ENCODE data around the gene FUT3.

The FUT3 gene

DNA sequence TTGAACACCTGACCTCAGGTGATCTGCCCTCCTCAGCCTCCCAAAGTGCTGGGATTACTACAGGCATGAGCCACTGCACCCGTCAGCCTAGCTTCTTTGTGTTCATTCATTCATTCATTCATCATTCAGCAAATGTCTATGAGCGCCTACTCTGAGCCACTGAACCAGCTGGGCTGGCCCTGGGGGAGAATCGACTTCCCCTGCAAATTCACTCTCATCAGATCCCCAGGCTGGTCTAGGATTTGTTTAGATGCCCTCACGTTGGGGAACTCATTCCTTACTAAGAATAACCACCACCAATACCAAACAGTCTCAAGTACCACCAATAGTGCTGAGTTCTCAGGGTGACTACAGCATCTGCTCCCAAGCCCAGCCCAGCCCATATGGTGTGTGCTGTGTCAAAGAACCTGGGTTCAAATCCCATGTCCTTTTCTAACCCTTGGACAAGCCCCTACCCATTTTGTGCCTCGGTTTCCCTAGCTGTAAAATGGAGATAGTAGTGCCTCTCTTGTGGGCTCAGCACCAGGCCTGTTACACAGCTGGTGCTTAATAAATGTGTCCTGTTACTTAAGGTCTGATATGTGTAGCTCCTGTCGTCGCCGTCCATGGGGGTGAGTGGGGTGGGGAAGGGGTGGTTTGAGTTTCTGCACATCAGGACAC is 29.6 kb downstream of the FUT3 start:
- Histone ChIP-seq H3K4me3 (ENCODE audit: extremely low read depth, insufficient read depth, low read length, poor library complexity, severe bottlenecking) (no peak overlapping the region), H3K9me3 (ENCODE audit: control insufficient read depth, low read length) (no peaks in the 10 kb centered on the region), H3K27ac (ENCODE audit: low read depth, low read length, severe bottlenecking) (no peak overlapping the region), H3K36me3 (ENCODE audit: control insufficient read depth, insufficient read depth, low read length) (no peaks in the 10 kb centered on the region), H3K4me1 (ENCODE audit: control insufficient read depth, insufficient read depth, low read length, poor library complexity, severe bottlenecking) (no peaks in the 10 kb centered on the region)
- WGBS, 2 experiments (ENCODE audit: insufficient coverage in 2 of 2) = 63 to 82% methylated on average over 4 to 8 of the region's 8 CpGs

DNA sequence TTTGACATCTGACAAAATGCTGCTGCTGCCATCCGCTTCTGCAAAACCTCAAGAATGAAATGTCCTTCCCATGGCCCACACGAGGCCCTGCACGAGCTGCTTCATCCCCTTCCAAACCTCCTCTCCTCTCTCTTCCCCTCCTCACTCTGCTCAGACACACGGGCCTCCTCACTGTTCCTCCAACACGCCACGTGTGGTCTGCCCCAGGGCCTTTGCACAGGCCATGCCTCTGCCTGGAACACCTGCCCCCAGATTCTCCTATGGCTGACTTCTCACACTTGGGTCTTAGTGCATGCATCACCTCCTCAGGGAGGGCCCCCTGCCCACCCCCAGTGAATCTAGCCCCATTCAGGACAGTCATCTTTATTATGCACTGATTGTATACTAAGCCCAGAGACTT is 30.5 kb downstream of the FUT3 start:
- WGBS, 2 experiments (ENCODE audit: insufficient coverage in 2 of 2) = 77 to 81% methylated on average over 5 to 6 of the region's 6 CpGs
- H3K9me3 ChIP-seq (ENCODE audit: control insufficient read depth, low read length) = no peaks in the 10 kb centered on the region
- no peak overlapping the region for H3K27ac ChIP-seq (ENCODE audit: low read depth, low read length, severe bottlenecking)
- H3K4me1 ChIP-seq (ENCODE audit: control insufficient read depth, insufficient read depth, low read length, poor library complexity, severe bottlenecking) = no peaks in the 10 kb centered on the region
- no peak overlapping the region for H3K4me3 ChIP-seq (ENCODE audit: extremely low read depth, insufficient read depth, low read length, poor library complexity, severe bottlenecking)
- H3K36me3 ChIP-seq (ENCODE audit: control insufficient read depth, insufficient read depth, low read length) = no peaks in the 10 kb centered on the region

DNA sequence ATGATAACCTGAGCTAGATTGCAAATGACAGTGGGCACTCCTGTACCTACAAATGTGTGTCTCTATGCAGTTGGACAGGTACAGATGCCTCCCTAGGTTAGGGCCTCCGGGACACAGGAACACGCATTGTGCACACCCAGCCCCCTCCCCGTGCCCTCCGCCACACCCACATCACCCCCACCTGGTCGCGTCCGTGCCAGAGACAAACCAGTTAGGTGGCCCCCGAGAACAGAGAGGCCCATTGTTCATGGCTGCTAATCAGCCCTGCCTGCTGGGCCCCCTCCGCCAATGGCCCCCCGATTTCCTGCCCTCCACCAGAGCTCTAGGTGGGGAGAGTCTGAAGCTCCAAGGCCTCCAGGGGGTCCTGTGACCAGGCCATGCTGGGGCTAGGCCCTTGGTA is 32.7 kb downstream of the FUT3 start:
- Histone ChIP-seq H3K4me3 (ENCODE audit: extremely low read depth, insufficient read depth, low read length, poor library complexity, severe bottlenecking) (no peak overlapping the region), H3K9me3 (ENCODE audit: control insufficient read depth, low read length) (no peaks in the 10 kb centered on the region), H3K27ac (ENCODE audit: low read depth, low read length, severe bottlenecking) (no peak overlapping the region), H3K36me3 (ENCODE audit: control insufficient read depth, insufficient read depth, low read length) (no peaks in the 10 kb centered on the region), H3K4me1 (ENCODE audit: control insufficient read depth, insufficient read depth, low read length, poor library complexity, severe bottlenecking) (no peaks in the 10 kb centered on the region)
- 95 to 100% methylated on average over 2 to 7 of the region's 10 CpGs for WGBS, 2 experiments (ENCODE audit: insufficient coverage in 2 of 2)

DNA sequence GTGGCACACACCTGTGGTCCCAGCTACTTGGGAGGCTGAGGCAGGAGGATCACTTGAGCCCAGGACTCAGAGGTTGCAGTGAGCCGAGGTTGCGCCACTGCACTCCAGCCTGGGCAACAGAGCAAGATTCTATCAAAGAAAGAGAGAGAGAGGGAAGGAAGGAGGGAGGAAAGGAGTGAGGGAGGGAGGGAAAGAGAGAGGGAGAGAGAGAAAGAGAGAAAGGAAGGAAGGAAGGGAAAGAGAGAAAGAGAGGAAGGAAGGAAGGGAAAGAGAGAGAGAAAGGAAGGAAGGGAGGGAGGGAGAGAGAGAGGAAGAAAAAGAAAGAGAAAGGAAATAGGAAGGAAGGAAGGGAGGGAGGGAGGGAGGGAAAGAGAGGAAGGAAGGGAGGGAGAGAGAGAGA is 34.0 kb downstream of the FUT3 start:
- no peaks in the 10 kb centered on the region for H3K36me3 ChIP-seq (ENCODE audit: control insufficient read depth, insufficient read depth, low read length)
- H3K4me3 ChIP-seq (ENCODE audit: extremely low read depth, insufficient read depth, low read length, poor library complexity, severe bottlenecking) = no peak overlapping the region
- no peaks in the 10 kb centered on the region for H3K9me3 ChIP-seq (ENCODE audit: control insufficient read depth, low read length)
- H3K27ac ChIP-seq (ENCODE audit: low read depth, low read length, severe bottlenecking) = no peak overlapping the region
- 92 to 100% methylated on average over 1 to 2 of the region's 2 CpGs for WGBS, 2 experiments (ENCODE audit: insufficient coverage in 2 of 2)
- no peaks in the 10 kb centered on the region for H3K4me1 ChIP-seq (ENCODE audit: control insufficient read depth, insufficient read depth, low read length, poor library complexity, severe bottlenecking)

DNA sequence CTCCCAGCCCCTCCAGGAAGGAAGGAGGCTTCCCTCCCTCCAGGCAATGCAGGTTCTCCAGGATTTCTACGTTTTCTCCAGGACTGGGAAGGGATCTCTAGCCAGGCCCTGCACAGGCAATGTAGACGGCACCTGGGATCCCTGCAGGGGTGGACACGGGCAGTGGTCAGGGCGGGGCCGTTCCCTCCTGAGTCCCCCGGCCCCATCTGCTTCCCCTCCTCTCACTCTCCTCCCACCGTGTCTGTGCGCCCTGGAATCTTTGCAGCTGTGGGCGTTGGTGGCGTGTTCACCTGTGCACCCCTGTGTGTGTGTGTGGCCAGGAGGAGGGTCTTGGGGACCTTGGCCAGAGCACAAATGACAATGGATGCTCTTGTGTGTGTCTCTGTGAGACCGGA is 36.4 kb downstream of the FUT3 start:
- Histone ChIP-seq H3K4me3 (ENCODE audit: extremely low read depth, insufficient read depth, low read length, poor library complexity, severe bottlenecking) (no peak overlapping the region), H3K9me3 (ENCODE audit: control insufficient read depth, low read length) (no peaks in the 10 kb centered on the region), H3K36me3 (ENCODE audit: control insufficient read depth, insufficient read depth, low read length) (no peaks in the 10 kb centered on the region), H3K27ac (ENCODE audit: low read depth, low read length, severe bottlenecking) (no peak overlapping the region), H3K4me1 (ENCODE audit: control insufficient read depth, insufficient read depth, low read length, poor library complexity, severe bottlenecking) (no peaks in the 10 kb centered on the region)
- WGBS, 2 experiments (ENCODE audit: insufficient coverage in 2 of 2) = 85 to 86% methylated on average over 7 to 10 of the region's 11 CpGs

GRCh38 chr19:5814123-5814851 is 37.0 kb downstream of the FUT3 start:
- WGBS, 2 experiments (ENCODE audit: insufficient coverage in 2 of 2) = 73 to 81% methylated on average over 4 to 5 of the region's 9 CpGs
- H3K4me3 ChIP-seq (ENCODE audit: extremely low read depth, insufficient read depth, low read length, poor library complexity, severe bottlenecking) = no peak overlapping the region
- no peak overlapping the region for H3K27ac ChIP-seq (ENCODE audit: low read depth, low read length, severe bottlenecking)
- no peaks in the 10 kb centered on the region for H3K36me3 ChIP-seq (ENCODE audit: control insufficient read depth, insufficient read depth, low read length)
- H3K9me3 ChIP-seq (ENCODE audit: control insufficient read depth, low read length) = no peaks in the 10 kb centered on the region
- no peaks in the 10 kb centered on the region for H3K4me1 ChIP-seq (ENCODE audit: control insufficient read depth, insufficient read depth, low read length, poor library complexity, severe bottlenecking)

GRCh38 chr19:5811117-5811516 is 40.1 kb downstream of the FUT3 start:
- H3K9me3 ChIP-seq (ENCODE audit: control insufficient read depth, low read length) = no peaks in the 10 kb centered on the region
- no peak overlapping the region for H3K4me3 ChIP-seq (ENCODE audit: extremely low read depth, insufficient read depth, low read length, poor library complexity, severe bottlenecking)
- H3K36me3 ChIP-seq (ENCODE audit: control insufficient read depth, insufficient read depth, low read length) = no peaks in the 10 kb centered on the region
- no peak overlapping the region for H3K27ac ChIP-seq (ENCODE audit: low read depth, low read length, severe bottlenecking)
- no peaks in the 10 kb centered on the region for H3K4me1 ChIP-seq (ENCODE audit: control insufficient read depth, insufficient read depth, low read length, poor library complexity, severe bottlenecking)
- 81 to 94% methylated on average over 4 of the region's 4 CpGs for WGBS, 2 experiments (ENCODE audit: insufficient coverage in 2 of 2)

- Histone ChIP-seq H3K4me3 (ENCODE audit: extremely low read depth, insufficient read depth, low read length, poor library complexity, severe bottlenecking) (no peak overlapping the region), H3K4me1 (ENCODE audit: control insufficient read depth, insufficient read depth, low read length, poor library complexity, severe bottlenecking) (no peaks in the 10 kb centered on the region), H3K9me3 (ENCODE audit: control insufficient read depth, low read length) (no peaks in the 10 kb centered on the region), H3K36me3 (ENCODE audit: control insufficient read depth, insufficient read depth, low read length) (no peaks in the 10 kb centered on the region), H3K27ac (ENCODE audit: low read depth, low read length, severe bottlenecking) (no peak overlapping the region)
- WGBS, 2 experiments (ENCODE audit: insufficient coverage in 2 of 2) = 91 to 95% methylated on average over 7 to 9 of the region's 10 CpGs
These were observed 41.8 kb downstream of the FUT3 start for GRCh38 chr19:5809469-5809868.

GRCh38 chr19:5809053-5809452 is 42.2 kb downstream of the FUT3 start:
- 86 to 94% methylated on average over 6 to 8 of the region's 9 CpGs for WGBS, 2 experiments (ENCODE audit: insufficient coverage in 2 of 2)
- Histone ChIP-seq H3K36me3 (ENCODE audit: control insufficient read depth, insufficient read depth, low read length) (no peaks in the 10 kb centered on the region), H3K9me3 (ENCODE audit: control insufficient read depth, low read length) (no peaks in the 10 kb centered on the region), H3K4me1 (ENCODE audit: control insufficient read depth, insufficient read depth, low read length, poor library complexity, severe bottlenecking) (no peaks in the 10 kb centered on the region), H3K4me3 (ENCODE audit: extremely low read depth, insufficient read depth, low read length, poor library complexity, severe bottlenecking) (no peak overlapping the region), H3K27ac (ENCODE audit: low read depth, low read length, severe bottlenecking) (no peak overlapping the region)

- H3K4me3 ChIP-seq (ENCODE audit: extremely low read depth, insufficient read depth, low read length, poor library complexity, severe bottlenecking) = no peak overlapping the region
- no peak overlapping the region for H3K27ac ChIP-seq (ENCODE audit: low read depth, low read length, severe bottlenecking)
- H3K36me3 ChIP-seq (ENCODE audit: control insufficient read depth, insufficient read depth, low read length) = no peaks in the 10 kb centered on the region
- 91 to 93% methylated on average over 9 to 16 of the region's 21 CpGs for WGBS, 2 experiments (ENCODE audit: insufficient coverage in 2 of 2)
- peaks cover 3% of the 10 kb centered on the region for H3K4me1 ChIP-seq (ENCODE audit: control insufficient read depth, insufficient read depth, low read length, poor library complexity, severe bottlenecking)
- H3K9me3 ChIP-seq (ENCODE audit: control insufficient read depth, low read length) = no peaks in the 10 kb centered on the region
These were observed 43.0 kb downstream of the FUT3 start for GRCh38 chr19:5808120-5808816.

DNA sequence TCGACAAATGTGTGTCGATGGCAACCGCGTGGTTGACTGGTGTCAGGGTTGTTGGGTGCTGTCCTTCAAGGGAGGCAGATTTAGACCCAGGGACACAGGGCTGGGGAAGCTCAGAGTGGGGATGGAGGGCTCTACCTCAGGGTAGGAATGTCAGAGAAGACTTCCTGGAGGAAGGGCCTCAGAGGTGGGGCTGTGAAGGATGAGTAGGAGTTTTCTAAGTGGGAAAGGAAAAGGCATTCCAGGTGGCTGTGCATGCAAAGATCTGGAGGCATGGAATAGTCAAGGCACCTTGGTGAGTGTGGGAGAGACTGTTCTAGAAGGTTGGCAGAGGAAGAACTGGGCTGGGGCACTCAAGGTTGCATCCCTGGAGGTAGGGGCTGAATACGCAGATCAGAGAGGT is 44.3 kb downstream of the FUT3 start:
- 94% methylated on average over 5 of the region's 5 CpGs for WGBS, 2 experiments (ENCODE audit: insufficient coverage in 2 of 2)

More for the DNA sequence above, 44.3 kb downstream of the FUT3 start:
- Histone ChIP-seq H3K4me1 (ENCODE audit: control insufficient read depth, insufficient read depth, low read length, poor library complexity, severe bottlenecking) (peaks cover 7% of the 10 kb centered on the region), H3K9me3 (ENCODE audit: control insufficient read depth, low read length) (no peaks in the 10 kb centered on the region), H3K27ac (ENCODE audit: low read depth, low read length, severe bottlenecking) (no peak overlapping the region), H3K36me3 (ENCODE audit: control insufficient read depth, insufficient read depth, low read length) (no peaks in the 10 kb centered on the region), H3K4me3 (ENCODE audit: extremely low read depth, insufficient read depth, low read length, poor library complexity, severe bottlenecking) (no peak overlapping the region)

Measured in mesodermal cell (in vitro differentiated cells).